AG09319 (cell line): ENCODE results near the gene MSRB3.

Experiments used
- DNase-seq: peaks from one replicate; pipeline ENCODE4 v3.0.0-alpha.2; 2010; ENCODE audit warnings: low read depth; ENCODE audit errors: extremely low read depth
- CTCF ChIP-seq: IDR thresholded peaks from 2 replicates; pipeline ENCODE4 v1.5.1; 2011; ENCODE audit warnings: low read depth, mild to moderate bottlenecking, inconsistent platforms, low read length, moderate library complexity

MSRB3 gene

GRCh38 chr12:65335021-65335714, 56.7 kb downstream of the MSRB3 start:
- peak; percentile 54 for DNase-seq
- TF ChIP-seq CTCF, result no peak

- DNase-seq, result no peak
- no peak for TF ChIP-seq CTCF
Observed at GRCh38 chr12:65335981-65336380, 57.5 kb downstream of the MSRB3 start.

GRCh38 chr12:65339161-65339560, 60.7 kb downstream of the MSRB3 start:
- no peak for TF ChIP-seq CTCF
- no peak for DNase-seq

GRCh38 chr12:65343230-65343629, 64.7 kb downstream of the MSRB3 start:
- DNase-seq, result no peak

GRCh38 chr12:65343801-65344200, 65.3 kb downstream of the MSRB3 start:
- no peak for TF ChIP-seq CTCF
- no peak for DNase-seq

More at GRCh38 chr12:65343230-65343629, 64.7 kb downstream of the MSRB3 start:
- no peak for TF ChIP-seq CTCF

- TF ChIP-seq CTCF, result no peak
- no peak for DNase-seq
Observed at GRCh38 chr12:65355461-65355860, 77.0 kb downstream of the MSRB3 start.

GRCh38 chr12:65362234-65363031, 84.0 kb downstream of the MSRB3 start:
- DNase-seq, result no peak
- no peak for TF ChIP-seq CTCF
